ENCODE measurements around the gene BMP2K.

DNA sequence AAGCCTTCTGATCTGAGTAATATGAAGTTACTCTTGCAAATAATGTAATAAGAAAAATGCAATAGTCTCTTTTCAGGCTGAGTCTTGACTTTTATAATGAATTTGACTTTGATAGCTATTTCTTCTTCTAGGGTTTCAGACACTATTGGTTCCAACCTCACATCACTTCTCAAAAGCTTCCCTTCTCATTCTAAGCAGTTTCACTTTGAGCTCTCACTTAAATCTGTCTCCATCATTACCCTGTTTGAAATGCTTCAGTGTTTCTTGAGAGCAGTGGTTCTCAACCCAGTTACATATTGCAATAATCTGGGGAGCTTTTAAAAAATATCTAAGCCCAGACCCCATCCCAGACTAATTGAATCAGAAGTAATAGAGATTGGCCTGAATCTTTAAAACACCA is 40.5 kb upstream of the BMP2K start:
- TF ChIP-seq POLR2AphosphoS5 (IDR thresholded peaks at IDR 0.05; ENCODE audit: low read depth, low read length) (no peak), POLR2A (IDR thresholded peaks at IDR 0.05; ENCODE audit: low read depth, low read length) (no peak), SPI1 (IDR thresholded peaks at IDR 0.05; ENCODE audit: low read depth, low read length) (no peak), PAX5 (IDR thresholded peaks at IDR 0.05; ENCODE audit: insufficient read depth, low read length, severe bottlenecking) (no peak)
